HG02763 (cell line): ENCODE measurements around the gene DYNLL1.

Experiments
- ATAC-seq: cut with Tn5 transposase; IDR thresholded peaks from one replicate; pipeline ENCODE4 v1.9.1; 2021; ENCODE audit warnings: mild to moderate bottlenecking, moderate library complexity; ENCODE audit not compliant: unreplicated experiment

DYNLL1 gene

DNA sequence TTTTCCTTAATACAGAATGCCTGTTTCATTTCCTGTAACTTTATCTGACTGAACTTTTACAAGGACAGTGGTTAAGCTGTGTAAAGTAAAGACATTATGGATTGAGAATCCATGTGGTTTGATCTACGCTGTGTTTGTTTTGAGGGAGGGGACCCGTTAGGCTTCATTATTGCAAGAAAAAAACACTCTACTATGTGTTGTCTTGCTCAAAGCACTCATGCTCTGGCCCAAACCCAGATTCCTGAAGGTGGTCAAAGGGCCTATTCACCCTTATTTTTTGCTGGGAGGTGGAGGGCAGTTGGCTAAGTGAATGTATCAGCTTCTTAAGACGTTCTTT, 50.1 kb downstream of the DYNLL1 start:
- no peak for ATAC-seq
